Stromal cell of bone marrow (primary cell): ENCODE results near the gene MAN2C1.
"Not testable (repeated sequence)": the region's sequence is repeated elsewhere in the genome, so short reads cannot be mapped to it uniquely, and the experiment has no call there.

Experiments
- DNase-seq: peaks from one replicate; pipeline ENCODE4 v3.0.0-alpha.2; 2012; ENCODE audit warnings: low read depth

Gene MAN2C1

GRCh38 chr15:75361361-75361988, 6.9 kb downstream of the MAN2C1 start:
- DNase-seq, result no peak

- no peak for DNase-seq
These were observed 7.6 kb downstream of the MAN2C1 start for GRCh38 chr15:75360856-75361255.

GRCh38 chr15:75360391-75360790, 8.0 kb downstream of the MAN2C1 start:
- no peak for DNase-seq

GRCh38 chr15:75359537-75360250, 8.7 kb downstream of the MAN2C1 start:
- no peak for DNase-seq

- no peak for DNase-seq
These were observed 9.5 kb downstream of the MAN2C1 start for GRCh38 chr15:75358771-75359536.

GRCh38 chr15:75357976-75358673, 10.3 kb downstream of the MAN2C1 start:
- DNase-seq, result no peak

GRCh38 chr15:75356517-75356916, 11.9 kb downstream of the MAN2C1 start:
- DNase-seq, result no peak

GRCh38 chr15:75356006-75356405, 12.4 kb downstream of the MAN2C1 start:
- DNase-seq, result no peak

GRCh38 chr15:75355369-75355768, 13.0 kb downstream of the MAN2C1 start:
- DNase-seq, result no peak

GRCh38 chr15:75354454-75354853, 14.0 kb downstream of the MAN2C1 start:
- no peak for DNase-seq

- DNase-seq, result no peak
These were observed 14.8 kb downstream of the MAN2C1 start for GRCh38 chr15:75353604-75354003.

- DNase-seq, result no peak
These were observed 16.0 kb downstream of the MAN2C1 start for GRCh38 chr15:75352186-75353080.

GRCh38 chr15:75350601-75351361, 17.6 kb downstream of the MAN2C1 start:
- no peak for DNase-seq

- DNase-seq, result no peak
These were observed 18.4 kb downstream of the MAN2C1 start for GRCh38 chr15:75349851-75350588.

GRCh38 chr15:75349351-75349669, 19.1 kb downstream of the MAN2C1 start:
- DNase-seq, result not testable (repeated sequence)

GRCh38 chr15:75348562-75349350, 19.7 kb downstream of the MAN2C1 start:
- DNase-seq, result no peak

- no peak for DNase-seq
These were observed 20.3 kb downstream of the MAN2C1 start for GRCh38 chr15:75348034-75348561.

- DNase-seq, result no peak
These were observed 21.0 kb downstream of the MAN2C1 start for GRCh38 chr15:75347222-75348033.
